GM10847 (cell line): Measurements from ENCODE around the gene CLASP2.

ENCODE experiments used
- POLR2A ChIP-seq: IDR thresholded peaks from 2 replicates; pipeline ENCODE4 v1.6.1; 2011; ENCODE audit not compliant: insufficient read length; ENCODE audit errors: extremely low read depth

The CLASP2 gene

GRCh38 chr3:33711100-33711499 is 7.0 kb downstream of the CLASP2 start:
- no peak for TF ChIP-seq POLR2A

DNA sequence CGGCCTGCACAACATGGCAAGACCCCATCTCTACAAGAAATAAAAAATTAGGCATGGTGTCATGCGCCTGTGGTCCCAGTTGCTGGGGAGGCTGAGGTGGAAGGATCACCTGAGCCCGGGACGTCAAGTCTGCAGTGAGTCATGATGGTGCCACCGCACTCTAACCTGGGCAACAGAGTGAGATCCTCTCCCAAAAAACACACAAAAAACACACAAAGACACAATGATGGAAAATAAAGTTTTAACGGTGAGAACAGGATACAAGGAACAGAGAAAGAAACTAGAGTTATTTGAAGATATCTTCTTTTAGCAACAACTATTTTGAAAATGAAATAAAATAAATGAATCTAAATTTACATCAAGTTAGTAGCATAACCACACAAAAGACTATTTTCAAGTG is 12.0 kb downstream of the CLASP2 start:
- TF ChIP-seq POLR2A = no peak

DNA sequence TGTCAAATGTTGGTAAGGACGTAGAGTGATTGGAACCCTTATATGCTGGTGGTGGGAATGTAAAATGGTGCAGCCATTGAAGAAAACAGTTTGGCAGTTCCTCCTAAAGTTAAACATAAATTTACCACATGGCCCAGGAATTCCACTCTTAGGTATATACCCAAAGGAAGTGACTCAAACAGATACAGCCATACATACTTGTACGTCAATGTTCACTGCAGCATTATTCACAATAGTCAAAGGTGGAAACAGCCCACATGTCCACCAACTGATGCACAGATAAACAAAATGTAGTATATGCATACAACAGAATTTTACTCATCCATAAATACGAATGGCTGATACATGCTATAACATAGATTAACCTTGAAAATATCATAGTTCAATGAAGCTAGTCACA is 13.2 kb downstream of the CLASP2 start:
- TF ChIP-seq POLR2A = no peak

DNA sequence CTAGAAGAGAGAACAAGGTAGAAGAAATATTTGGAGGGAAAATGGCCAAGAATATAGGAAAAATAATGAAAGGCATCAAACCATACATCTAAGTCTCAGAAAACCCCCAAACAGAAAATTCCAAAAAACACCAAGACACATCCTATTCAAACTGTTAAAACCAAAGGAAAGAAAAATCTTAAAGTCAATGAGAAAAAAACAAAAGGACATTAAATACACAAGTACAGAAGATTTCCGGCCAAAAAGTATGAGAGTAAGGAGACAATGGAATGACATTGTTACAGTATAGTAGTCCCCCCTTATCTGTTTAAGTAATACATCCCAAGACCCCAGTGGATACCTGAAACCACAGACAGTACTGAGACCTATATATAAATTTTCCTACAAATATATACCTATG is 18.8 kb downstream of the CLASP2 start:
- TF ChIP-seq POLR2A = no peak

DNA sequence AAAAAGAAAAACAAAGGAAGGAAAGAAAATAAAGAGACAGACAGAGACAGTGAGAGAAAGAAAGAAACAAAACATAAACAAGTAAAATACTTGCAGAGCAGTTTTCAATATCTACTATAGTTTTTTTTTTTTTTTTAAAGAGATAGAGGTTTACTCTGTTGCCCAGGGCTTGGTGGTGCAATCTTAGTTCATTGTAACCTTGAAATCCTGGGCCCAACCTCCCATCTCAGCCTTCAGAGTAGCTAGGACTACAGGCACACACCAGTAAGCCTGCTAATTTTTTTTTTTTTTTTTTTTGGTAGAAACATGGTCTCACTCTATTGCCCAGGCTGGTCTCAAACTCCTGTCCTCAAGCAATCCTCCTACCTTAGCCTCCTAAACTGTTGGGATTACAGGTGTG is 23.1 kb downstream of the CLASP2 start:
- no peak for TF ChIP-seq POLR2A

DNA sequence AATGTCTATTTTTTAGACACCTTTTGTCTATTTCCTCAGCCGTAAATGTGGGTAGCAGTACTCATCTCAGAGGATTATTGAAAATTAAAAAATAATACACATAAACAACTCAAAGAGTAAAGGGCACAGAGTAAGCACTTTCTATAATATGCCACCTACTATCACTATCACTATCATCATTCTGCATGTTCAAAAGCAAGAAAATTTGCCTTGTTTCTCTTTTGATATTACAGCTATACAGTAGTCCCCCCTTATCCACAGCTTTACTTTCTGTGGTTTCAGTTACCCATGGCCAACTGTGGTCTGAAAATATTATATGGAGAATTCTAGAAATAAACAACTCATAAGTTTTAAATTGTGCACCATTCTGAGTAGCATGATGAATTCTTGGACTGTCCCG is 27.7 kb downstream of the CLASP2 start:
- no peak for TF ChIP-seq POLR2A

GRCh38 chr3:33687406-33688010 is 30.5 kb downstream of the CLASP2 start:
- TF ChIP-seq POLR2A = no peak

DNA sequence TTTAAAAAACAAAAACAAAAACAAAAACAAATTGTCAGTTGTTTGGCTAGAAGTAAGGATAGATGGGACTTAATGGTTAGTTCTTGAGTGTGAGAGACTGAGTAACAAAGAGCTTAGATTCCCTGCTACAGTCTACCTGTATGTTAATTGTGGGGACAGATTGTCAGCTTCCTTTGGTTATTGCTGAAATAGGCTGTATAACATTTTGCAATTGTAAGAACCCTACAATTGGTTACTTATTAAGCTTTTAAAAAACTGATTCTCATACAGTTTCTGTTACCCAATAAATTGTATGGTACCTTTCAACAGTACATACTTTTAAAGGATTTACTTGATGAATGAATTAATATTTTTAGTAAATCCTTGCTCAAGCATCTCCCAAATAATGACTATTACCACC is 35.3 kb downstream of the CLASP2 start:
- TF ChIP-seq POLR2A = no peak

GRCh38 chr3:33681667-33682066 is 36.4 kb downstream of the CLASP2 start:
- TF ChIP-seq POLR2A = no peak

GRCh38 chr3:33678073-33678472 is 40.0 kb downstream of the CLASP2 start:
- TF ChIP-seq POLR2A = no peak

- no peak for TF ChIP-seq POLR2A
These were observed 49.4 kb downstream of the CLASP2 start for GRCh38 chr3:33668618-33669017.

DNA sequence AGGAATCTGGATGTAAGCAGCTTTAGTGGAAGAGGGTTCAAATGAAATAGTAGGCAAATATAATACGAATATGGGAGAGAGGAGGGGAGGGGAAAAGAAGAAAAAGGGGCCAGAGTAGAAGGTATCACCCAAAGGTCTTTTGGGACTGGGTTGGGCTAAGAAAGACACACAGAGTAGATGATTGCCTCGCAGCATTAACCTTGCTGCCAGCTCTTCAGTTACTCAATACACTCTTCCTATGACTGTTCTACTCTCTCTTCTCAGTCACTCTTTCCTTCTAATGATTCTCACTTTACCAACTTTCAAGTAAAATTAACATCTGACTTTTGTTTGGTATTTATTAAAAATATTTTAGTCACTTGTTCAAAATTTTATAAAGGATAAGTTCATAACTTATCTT is 52.8 kb downstream of the CLASP2 start:
- no peak for TF ChIP-seq POLR2A

- TF ChIP-seq POLR2A = no peak
These were observed 53.9 kb downstream of the CLASP2 start for GRCh38 chr3:33664195-33664594.

GRCh38 chr3:33663042-33663441 is 55.0 kb downstream of the CLASP2 start:
- no peak for TF ChIP-seq POLR2A

DNA sequence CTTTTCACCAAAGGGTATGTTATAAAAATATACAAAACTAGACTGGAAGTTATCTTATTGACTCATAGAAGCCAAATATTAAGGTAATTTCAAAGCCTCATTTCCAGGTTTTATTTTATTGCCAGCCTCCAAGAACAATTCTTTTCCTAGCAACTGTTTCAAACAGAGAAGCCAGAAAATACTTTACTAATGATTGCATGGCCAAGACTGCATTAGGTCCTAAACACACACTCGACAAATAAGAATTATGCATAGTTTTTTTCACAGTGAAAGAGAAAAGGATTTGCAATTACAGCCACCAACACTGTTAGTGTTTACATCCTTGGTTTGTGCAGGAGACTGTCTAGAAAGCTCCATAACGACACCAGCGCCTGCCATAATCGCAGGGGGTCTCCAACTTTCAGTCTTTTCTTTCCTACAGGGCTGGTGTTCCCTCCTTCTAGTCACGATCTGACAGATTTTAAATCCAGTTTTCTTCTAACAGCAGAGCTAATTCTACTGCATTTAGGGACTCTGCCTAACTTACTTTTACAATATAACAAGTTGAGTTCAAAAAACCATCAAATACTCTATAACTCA is 58.1 kb downstream of the CLASP2 start:
- no peak for TF ChIP-seq POLR2A

GRCh38 chr3:33658991-33659848 is 58.8 kb downstream of the CLASP2 start:
- TF ChIP-seq POLR2A = no peak

DNA sequence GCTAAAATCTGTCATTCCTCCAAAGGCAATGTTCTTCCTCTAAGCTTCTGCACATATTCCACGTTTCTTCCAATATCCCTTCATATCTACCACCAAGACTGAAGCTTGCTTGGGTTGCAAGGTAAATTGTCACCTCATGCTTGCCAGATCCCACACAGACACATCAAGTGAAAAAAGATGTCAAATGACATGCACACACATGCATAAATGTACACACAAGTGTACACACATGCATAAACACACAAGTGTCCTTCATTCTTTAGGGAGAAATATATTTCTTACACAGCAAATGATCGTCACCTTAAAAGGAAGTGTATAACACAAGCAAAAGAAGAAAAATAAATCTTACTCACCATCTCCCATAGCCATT is 59.4 kb downstream of the CLASP2 start:
- no peak for TF ChIP-seq POLR2A

GRCh38 chr3:33658039-33658438 is 60.0 kb downstream of the CLASP2 start:
- TF ChIP-seq POLR2A = no peak
